Measurements from ENCODE around the gene CNTN6.

CNTN6 gene

DNA sequence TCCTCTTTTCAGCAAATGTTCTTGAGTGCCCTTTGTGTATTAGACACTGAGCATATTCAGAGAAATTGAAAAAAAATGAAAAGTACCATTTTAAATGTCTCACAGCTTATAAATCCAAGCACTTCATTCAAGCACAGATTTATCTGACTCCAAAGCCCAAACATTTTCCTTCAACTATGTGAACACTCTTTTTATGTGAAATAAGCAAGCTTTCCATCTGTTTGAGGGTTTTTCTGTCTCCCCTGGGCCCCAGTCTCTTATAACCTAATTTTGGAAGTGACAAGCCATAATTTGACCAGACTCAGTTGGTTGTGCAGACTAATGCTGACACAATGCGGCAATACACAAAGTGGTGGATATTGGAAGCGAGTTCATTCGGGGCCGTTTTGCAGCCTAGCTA is 170.3 kb downstream of the CNTN6 start:
- H3K27ac ChIP-seq: no peak overlapping the region

DNA sequence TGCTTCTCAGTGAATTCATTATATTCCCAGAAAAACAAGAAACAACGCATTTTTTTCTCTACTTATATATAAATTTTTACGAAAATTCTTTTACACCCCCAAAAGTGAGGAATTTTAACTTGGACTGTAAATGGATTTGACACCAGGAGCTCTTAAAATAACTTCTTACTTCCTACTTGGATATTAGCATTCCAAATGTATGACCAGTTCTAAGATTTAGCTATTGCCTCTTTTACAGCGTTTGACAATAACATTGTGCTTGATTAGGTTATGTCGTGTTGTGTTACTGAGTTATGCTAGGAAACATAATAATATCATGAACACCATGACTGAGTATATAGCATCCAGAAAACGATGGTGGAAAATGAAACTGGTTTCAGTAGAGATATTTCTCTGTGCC is 177.0 kb downstream of the CNTN6 start:
- Histone ChIP-seq H3K4me1 (no peaks in the 10 kb centered on the region), H4K20me1 (no peaks in the 10 kb centered on the region), H3K4me2 (no peak overlapping the region), H3K36me3 (no peaks in the 10 kb centered on the region), H3K4me3 (no peak overlapping the region), H3K9ac (no peak overlapping the region), H3K27me3 (no peaks in the 10 kb centered on the region), H3K9me3 (0 out of 2 replicates have a peak, but pooled peaks cover 4% of the 10 kb centered on the region), H3K27ac (no peak overlapping the region)
- no peak for TF ChIP-seq Cebpa-rat (IDR thresholded peaks at IDR 0.05)

More for the DNA sequence above, 170.3 kb downstream of the CNTN6 start:
- Histone ChIP-seq H4K20me1 (no peaks in the 10 kb centered on the region), H3K9me3 (no peaks in the 10 kb centered on the region), H3K4me3 (no peak overlapping the region), H3K27me3 (no peaks in the 10 kb centered on the region), H3K36me3 (no peaks in the 10 kb centered on the region), H3K4me2 (no peak overlapping the region), H3K4me1 (no peaks in the 10 kb centered on the region), H3K9ac (no peak overlapping the region)
- TF ChIP-seq Cebpa-rat (IDR thresholded peaks at IDR 0.05): no peak

DNA sequence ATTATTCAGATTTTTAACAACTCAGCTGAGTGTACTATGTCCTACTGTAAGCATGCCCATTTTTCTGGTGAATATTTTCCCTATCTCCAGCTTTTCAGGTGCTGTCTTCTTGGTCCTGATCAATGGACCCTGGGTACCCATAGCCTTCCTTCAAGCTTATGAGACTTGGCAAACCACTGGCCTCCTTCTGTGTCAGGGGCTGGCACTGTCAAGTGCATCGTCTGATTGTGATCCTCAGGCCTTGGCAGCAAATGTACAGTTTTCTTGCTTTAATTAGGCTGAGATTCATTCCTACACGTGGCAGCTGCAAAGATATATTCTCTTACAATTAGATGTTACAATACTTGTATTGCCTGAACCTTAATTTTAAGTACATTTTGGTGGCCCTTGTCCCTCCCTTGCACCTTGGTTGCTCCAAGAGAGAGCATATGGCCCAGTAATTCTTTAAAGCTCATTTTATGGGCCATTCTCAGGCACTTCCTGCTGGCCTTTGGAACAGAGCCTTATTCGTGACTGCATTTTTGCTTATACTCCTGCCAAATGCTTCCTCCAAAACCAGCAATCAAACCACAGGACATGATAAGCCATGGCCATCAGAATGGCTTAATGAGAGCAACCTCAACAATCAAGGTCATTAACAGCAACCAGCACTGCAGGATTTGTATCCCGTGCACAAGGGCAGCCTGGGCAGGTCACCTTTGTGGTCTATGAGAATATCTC is 179.9 kb downstream of the CNTN6 start:
- H3K36me3 ChIP-seq: no peaks in the 10 kb centered on the region
- TF ChIP-seq Cebpa-rat (IDR thresholded peaks at IDR 0.05): no peak

DNA sequence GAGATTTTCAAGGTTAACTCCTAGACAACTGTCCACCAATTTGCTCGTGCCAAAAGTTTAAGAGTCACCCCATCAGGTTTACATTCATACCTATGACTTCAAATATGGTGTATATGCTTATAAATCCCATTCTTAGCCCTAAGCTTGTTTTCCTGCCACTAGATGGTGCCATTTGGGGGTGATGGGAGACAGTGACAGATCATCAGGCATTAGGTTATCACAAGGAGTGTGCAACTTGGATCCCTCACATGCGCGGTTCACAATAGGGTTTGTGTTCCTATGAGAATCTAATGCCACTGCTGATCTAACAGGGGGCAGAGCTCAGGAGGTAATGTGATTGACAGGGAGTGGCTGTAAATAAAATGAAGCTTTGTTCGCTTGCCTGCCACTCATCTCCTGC is 182.7 kb downstream of the CNTN6 start:
- Histone ChIP-seq H3K4me1 (no peaks in the 10 kb centered on the region), H3K27ac (no peak overlapping the region), H3K4me3 (no peak overlapping the region), H3K9me3 (0 out of 2 replicates have a peak, but pooled peaks cover 4% of the 10 kb centered on the region), H4K20me1 (no peaks in the 10 kb centered on the region), H3K4me2 (no peak overlapping the region), H3K36me3 (no peaks in the 10 kb centered on the region), H3K9ac (no peak overlapping the region), H3K27me3 (no peaks in the 10 kb centered on the region)
- TF ChIP-seq Cebpa-rat (IDR thresholded peaks at IDR 0.05): no peak

More for the DNA sequence above, 179.9 kb downstream of the CNTN6 start:
- H3K9ac ChIP-seq: no peak overlapping the region
- no peak overlapping the region for H3K4me2 ChIP-seq
- H3K27me3 ChIP-seq: no peaks in the 10 kb centered on the region
- H3K4me3 ChIP-seq: no peak overlapping the region
- no peaks in the 10 kb centered on the region for H3K4me1 ChIP-seq
- no peaks in the 10 kb centered on the region for H4K20me1 ChIP-seq
- no peak overlapping the region for H3K27ac ChIP-seq
- H3K9me3 ChIP-seq: 0 out of 2 replicates have a peak, but pooled peaks cover 4% of the 10 kb centered on the region

DNA sequence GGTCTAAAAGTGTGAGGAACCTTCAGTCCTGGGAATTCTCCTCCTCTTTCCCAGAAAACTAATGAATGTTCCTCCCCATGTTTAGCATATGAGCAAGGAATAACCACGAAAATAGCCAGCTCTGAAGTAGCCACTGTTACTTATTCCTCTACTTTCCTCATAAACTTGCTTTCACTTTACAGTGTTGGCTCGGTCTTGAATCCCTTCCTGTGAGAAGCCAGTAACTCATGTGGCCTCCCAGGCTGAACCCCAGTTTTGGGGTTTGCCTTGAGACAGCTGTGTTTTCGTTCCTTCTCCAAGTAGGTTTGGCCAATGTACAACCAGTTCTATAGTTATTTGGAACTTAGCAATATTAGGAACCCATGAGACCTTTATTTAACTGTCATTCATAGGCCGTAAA is 195.0 kb downstream of the CNTN6 start:
- Histone ChIP-seq H3K4me1 (no peaks in the 10 kb centered on the region), H4K20me1 (no peaks in the 10 kb centered on the region), H3K4me2 (no peak overlapping the region), H3K27ac (no peak overlapping the region), H3K36me3 (no peaks in the 10 kb centered on the region), H3K9ac (no peak overlapping the region), H3K27me3 (no peaks in the 10 kb centered on the region), H3K4me3 (no peak overlapping the region), H3K9me3 (no peaks in the 10 kb centered on the region)
- no peak for TF ChIP-seq Cebpa-rat (IDR thresholded peaks at IDR 0.05)

DNA sequence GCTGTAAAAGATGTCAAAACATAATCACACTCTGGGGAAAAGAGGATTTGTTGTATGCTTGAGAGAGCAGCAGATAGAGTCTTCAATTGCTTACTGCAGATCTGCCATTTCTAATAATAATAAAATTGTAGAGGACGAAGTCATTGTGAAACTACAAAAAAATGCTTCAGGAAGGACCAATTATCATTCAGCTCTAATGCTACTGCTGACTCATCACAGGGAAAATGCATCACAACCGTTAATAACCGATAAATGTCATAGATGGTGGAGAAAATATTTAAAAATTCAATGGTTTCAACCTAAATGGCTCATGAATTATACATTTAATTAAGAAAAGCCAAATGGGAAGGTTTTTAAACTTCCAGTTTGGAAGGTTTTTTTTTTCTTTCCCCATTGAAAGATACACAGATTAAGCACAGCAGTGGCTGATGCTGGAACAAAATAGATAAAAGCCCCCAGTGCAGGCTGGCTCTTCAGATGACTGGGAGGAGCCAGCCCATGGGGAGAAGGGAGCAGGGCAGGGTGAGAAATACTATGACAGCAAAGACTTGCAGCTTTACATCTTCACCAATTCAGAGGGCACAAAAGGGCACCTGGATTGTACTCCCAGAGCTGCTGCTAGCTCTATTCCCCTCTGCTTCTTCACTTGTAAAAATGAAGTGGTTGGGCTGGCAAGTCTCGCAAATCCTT is 196.1 kb downstream of the CNTN6 start:
- H3K4me2 ChIP-seq: no peak overlapping the region
- H3K27me3 ChIP-seq: no peaks in the 10 kb centered on the region
- H3K4me1 ChIP-seq: no peaks in the 10 kb centered on the region
- TF ChIP-seq Cebpa-rat (IDR thresholded peaks at IDR 0.05): no peak
- H3K9me3 ChIP-seq: no peaks in the 10 kb centered on the region
- no peak overlapping the region for H3K9ac ChIP-seq
- H4K20me1 ChIP-seq: no peaks in the 10 kb centered on the region
- H3K4me3 ChIP-seq: no peak overlapping the region
- H3K27ac ChIP-seq: no peak overlapping the region
- no peaks in the 10 kb centered on the region for H3K36me3 ChIP-seq

DNA sequence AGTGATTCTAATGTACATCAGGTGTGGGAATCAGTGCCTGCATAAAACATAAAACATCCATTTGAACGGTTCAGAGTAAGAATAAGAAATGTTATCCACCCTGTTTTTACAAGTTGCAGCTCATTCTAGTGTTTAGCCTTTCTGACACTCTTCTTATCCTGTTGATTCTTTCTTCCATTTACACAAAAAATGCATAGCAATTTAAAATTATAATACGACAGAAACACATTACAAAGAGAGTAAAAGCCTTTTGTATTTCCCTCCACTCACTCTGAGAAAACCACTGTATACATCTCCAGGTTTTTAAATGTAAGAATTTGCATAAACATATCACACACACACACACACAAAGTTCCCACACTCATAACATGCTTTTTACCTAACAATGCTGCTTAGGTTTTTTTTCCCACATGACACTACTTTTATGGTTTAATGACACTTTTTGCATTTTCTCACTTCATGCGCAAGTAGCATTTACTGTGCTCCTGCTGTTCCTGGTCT is 199.8 kb downstream of the CNTN6 start:
- H3K9ac ChIP-seq: no peak overlapping the region

DNA sequence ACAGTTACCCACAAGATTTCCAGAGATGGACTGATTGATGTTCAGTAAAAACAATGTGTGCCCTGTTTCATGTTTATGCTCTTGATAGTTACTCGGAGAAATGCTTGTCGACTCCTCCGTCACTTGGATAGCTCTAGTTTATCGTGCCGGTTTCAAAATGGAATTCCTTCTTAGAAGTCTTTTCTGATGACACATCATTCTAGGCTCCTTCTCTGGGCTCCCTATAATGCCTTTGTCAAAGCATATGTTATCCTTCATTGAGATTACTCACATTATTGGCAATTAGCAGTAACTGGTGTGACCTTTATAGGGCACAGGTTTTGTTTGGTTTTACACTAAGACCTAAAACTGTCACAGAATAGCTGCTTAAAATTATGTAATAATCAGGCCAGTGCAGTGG is 201.8 kb downstream of the CNTN6 start:
- no peaks in the 10 kb centered on the region for H3K4me1 ChIP-seq
- H3K9me3 ChIP-seq: no peaks in the 10 kb centered on the region
- H3K27ac ChIP-seq: no peak overlapping the region
- H3K4me2 ChIP-seq: no peak overlapping the region
- no peak overlapping the region for H3K4me3 ChIP-seq
- H3K27me3 ChIP-seq: no peaks in the 10 kb centered on the region
- no peak for TF ChIP-seq Cebpa-rat (IDR thresholded peaks at IDR 0.05)
- no peaks in the 10 kb centered on the region for H3K36me3 ChIP-seq
- no peak overlapping the region for H3K9ac ChIP-seq
- no peaks in the 10 kb centered on the region for H4K20me1 ChIP-seq

More for the DNA sequence above, 199.8 kb downstream of the CNTN6 start:
- Histone ChIP-seq H3K4me2 (no peak overlapping the region), H3K9me3 (no peaks in the 10 kb centered on the region), H4K20me1 (no peaks in the 10 kb centered on the region), H3K27me3 (no peaks in the 10 kb centered on the region), H3K4me1 (no peaks in the 10 kb centered on the region), H3K4me3 (no peak overlapping the region), H3K27ac (no peak overlapping the region), H3K36me3 (no peaks in the 10 kb centered on the region)
- no peak for TF ChIP-seq Cebpa-rat (IDR thresholded peaks at IDR 0.05)

DNA sequence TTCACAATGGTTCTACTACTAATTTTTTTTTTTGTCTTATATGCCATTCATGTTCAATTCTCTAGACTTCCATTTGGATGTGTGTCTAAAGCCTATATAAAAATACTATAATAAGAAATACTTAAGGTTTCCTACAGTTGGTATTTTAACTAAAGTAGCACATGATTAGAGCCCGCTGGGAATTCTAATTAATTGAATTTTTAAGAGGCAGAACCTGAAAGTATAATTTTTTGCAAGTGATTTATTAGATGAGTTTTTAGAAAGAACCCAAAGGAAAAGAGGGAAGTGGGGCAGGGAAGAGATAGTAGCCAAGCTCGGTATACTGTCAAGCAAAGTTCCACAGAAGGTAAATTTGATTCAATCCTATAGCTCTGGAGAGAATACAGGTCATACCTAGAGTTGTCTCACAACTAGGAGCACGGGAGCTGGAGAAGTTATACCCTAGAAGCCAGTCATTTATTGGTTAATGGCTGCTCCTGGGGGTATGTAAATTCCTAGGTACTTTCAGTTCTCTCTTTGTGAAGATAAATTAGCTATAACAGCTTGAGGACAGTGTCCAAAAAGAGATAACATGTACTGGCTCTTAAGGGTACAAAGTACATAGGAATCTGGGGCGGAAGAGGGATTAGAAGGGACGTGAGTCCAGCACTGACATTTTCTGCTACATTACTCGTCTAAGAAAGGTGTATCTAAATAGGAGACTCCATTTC is 225.6 kb downstream of the CNTN6 start:
- Histone ChIP-seq H3K27ac (no peak overlapping the region), H3K9me3 (no peaks in the 10 kb centered on the region), H3K4me2 (no peak overlapping the region), H3K4me1 (peaks cover 14% of the 10 kb centered on the region), H3K4me3 (no peak overlapping the region), H3K27me3 (no peaks in the 10 kb centered on the region), H4K20me1 (no peaks in the 10 kb centered on the region), H3K36me3 (no peaks in the 10 kb centered on the region), H3K9ac (no peak overlapping the region)
- no peak for TF ChIP-seq Cebpa-rat (IDR thresholded peaks at IDR 0.05)

DNA sequence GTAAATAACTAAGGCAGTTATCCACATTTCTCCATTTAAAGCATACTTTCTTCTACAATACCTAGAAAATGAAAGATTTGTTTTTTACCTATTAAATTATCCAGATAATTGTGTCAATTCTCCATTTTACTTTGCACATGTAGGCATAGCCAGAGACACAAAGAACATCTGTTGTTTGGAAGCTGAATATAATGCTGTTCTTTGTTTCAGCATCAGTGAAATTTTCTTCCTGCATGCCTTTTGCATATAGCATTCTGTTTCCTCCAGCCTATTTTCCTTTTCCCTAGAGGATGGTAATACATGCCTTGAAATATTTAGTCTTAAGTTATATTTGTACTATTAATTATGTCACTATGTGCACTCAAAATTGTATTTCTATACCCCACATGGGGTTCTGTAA is 233.7 kb downstream of the CNTN6 start:
- H3K4me1 ChIP-seq: no peaks in the 10 kb centered on the region
- H3K4me3 ChIP-seq: no peak overlapping the region
- H3K9ac ChIP-seq: no peak overlapping the region
- H3K27ac ChIP-seq: no peak overlapping the region
- no peaks in the 10 kb centered on the region for H4K20me1 ChIP-seq
- H3K4me2 ChIP-seq: no peak overlapping the region
- H3K9me3 ChIP-seq: no peaks in the 10 kb centered on the region
- TF ChIP-seq Cebpa-rat (IDR thresholded peaks at IDR 0.05): no peak
- no peaks in the 10 kb centered on the region for H3K27me3 ChIP-seq
- H3K36me3 ChIP-seq: no peaks in the 10 kb centered on the region

Data from BLaER1 (cell line).